Body of pancreas (tissue), 4 donors: ENCODE data around the gene BAHCC1.

Source experiments
- CTCF ChIP-seq, 7 experiments: fragments of 450-650 bp in 4 of 7; fragments of 200-600 bp in 3 of 7; sonication (generic) in 3 of 7; IDR thresholded peaks; one replicate each; pipeline ENCODE4 v1.5.1; 2016 to 2019; ENCODE audit warnings: antibody characterized with exemption in 7 of 7
- POLR2A ChIP-seq, 3 donors: fragments of 450-650 bp; IDR thresholded peaks; one replicate each; pipeline ENCODE4 v1.6.1; 2016; ENCODE audit warnings: antibody characterized with exemption in 3 of 3, mild to moderate bottlenecking in 2 of 3

GRCh38 chr17:81354954-81355347 is 40.3 kb upstream of the BAHCC1 start:
- TF ChIP-seq POLR2A (IDR thresholded peaks at IDR 0.05) (no peak), CTCF (IDR thresholded peaks at IDR 0.05) (no peak)
